GM19324 (cell line): ENCODE results near the gene SGK2.

Experiments
- ATAC-seq: cut with Tn5 transposase; IDR thresholded peaks from one replicate; pipeline ENCODE4 v1.9.1; 2021; ENCODE audit warnings: mild to moderate bottlenecking, moderate library complexity; ENCODE audit not compliant: unreplicated experiment, low FRiP score

The SGK2 gene

DNA sequence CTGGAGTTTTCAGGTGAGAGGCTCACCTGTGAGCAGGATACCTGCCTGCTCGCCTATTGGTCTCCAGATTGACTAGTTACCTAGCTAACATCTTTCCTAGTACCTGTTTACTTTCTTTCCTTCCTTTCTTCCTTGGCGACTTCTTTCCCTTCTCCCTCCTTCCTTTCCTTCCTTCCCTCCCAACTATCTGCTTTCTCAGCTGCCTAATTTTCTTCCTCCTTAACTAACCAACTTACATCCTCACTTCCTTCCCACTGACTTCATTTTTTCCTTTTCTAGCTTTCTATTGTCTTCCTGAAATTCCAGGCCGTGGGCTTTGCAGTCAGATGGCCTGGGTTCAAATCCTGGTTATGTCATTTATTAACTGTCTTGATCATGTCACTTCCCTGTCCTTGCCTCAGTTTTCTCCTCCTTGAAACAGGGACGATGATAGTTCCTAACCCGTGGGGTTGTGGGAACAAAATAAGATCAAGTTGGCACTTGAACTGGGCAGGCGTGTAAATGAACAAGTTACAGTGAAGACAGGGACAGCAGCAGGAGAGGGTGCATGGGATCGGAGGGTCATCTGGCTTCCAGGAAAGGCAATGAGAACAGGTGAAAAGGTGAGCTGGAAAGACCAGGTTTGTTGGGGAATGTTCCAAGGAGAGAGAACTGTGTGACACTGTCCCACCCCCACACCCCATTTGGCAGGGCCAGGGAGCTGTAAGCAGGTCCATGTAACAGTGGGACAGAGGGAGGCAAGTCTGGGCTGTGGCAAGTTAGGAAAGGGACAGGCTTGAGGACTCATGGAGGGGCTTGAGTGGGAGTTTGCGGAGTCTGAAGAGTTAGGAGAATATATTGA is 540 bp downstream of the SGK2 start:
- no peak for ATAC-seq

- ATAC-seq = no peak
These were observed 2.1 kb downstream of the SGK2 start for GRCh38 chr20:43560974-43561373.

GRCh38 chr20:43563429-43563828 is 4.6 kb downstream of the SGK2 start:
- no peak for ATAC-seq

- no peak for ATAC-seq
These were observed 5.2 kb downstream of the SGK2 start for GRCh38 chr20:43563991-43564390.

GRCh38 chr20:43564455-43564854 is 5.6 kb downstream of the SGK2 start:
- no peak for ATAC-seq

GRCh38 chr20:43564993-43565757 is 6.3 kb downstream of the SGK2 start:
- ATAC-seq = no peak

DNA sequence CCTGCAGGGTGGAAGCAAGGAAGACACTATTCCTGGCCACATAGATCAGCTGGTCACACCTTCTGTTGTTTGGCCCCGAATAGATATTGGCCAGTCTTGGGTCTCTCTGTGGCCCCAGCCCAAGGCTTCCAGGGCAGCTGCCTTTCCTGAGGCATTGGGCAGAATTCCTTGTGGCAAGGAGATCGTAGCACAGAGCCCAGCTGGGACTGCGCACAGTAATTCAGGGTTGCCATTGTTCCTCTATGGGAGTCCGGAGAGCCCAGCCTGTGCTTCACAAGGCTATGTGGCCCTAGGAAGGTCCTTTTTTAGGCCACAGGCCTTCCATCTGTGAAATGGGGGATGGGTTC is 6.9 kb downstream of the SGK2 start:
- ATAC-seq = no peak

GRCh38 chr20:43567477-43567876 is 8.7 kb downstream of the SGK2 start:
- ATAC-seq = no peak

- no peak for ATAC-seq
These were observed 9.9 kb downstream of the SGK2 start for GRCh38 chr20:43568706-43569105.

GRCh38 chr20:43569282-43569681 is 10.5 kb downstream of the SGK2 start:
- no peak for ATAC-seq

DNA sequence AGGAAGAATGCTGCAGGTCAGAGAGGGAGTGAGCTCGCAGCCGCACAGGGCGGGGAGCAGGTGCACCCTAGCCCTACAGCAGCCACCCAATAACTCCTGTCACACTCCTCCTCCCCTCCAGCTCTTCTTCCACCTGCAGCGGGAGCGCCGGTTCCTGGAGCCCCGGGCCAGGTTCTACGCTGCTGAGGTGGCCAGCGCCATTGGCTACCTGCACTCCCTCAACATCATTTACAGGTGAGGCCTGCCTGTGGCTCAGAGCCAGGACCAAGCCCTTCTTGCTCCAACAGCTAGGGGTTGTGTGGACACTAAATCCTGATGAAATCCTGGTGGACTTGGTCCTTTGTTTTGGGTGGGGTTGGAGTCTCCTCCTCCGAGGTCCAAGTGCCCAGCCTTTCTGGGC is 11.7 kb downstream of the SGK2 start:
- ATAC-seq = no peak

DNA sequence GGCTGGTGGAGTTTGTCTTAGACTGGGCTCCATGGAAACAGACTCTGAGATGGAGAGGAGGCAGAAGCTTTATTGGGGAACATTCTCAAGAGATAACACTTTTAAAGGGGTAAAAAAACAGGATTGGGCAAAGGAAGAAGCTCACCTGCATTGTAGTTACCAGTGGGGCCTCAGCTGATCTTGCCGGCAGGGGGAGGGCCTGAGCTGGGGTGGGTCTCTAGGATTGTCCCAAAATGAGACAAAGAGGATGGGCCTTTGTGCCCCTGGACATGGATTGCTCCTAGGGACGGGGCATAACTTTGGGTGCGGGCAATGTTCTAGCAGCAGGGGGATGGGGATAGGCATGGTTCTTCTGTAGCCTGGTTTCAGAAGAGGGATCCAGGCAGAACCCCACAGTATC is 12.5 kb downstream of the SGK2 start:
- ATAC-seq = no peak

- ATAC-seq = no peak
These were observed 12.9 kb downstream of the SGK2 start for GRCh38 chr20:43571771-43572170.

DNA sequence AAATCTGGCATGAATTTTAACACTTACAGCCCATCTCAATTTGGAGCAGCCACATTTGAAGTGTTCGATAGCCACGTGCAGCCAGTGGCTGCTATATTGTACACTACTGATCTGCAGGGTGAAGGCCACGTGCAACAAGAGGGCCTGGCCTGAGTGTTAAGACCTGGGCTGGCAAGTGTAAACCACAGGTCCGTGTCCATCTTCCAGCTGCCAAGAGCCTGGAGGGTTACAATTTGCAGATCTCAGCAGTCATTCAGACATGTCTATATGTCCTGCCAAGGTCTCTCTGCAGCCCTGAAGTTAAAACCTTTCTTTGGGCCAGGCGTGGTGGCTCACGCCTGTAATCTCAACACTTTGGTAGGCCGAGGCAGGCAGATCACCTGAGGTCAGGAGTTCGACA is 14.1 kb downstream of the SGK2 start:
- ATAC-seq = no peak

DNA sequence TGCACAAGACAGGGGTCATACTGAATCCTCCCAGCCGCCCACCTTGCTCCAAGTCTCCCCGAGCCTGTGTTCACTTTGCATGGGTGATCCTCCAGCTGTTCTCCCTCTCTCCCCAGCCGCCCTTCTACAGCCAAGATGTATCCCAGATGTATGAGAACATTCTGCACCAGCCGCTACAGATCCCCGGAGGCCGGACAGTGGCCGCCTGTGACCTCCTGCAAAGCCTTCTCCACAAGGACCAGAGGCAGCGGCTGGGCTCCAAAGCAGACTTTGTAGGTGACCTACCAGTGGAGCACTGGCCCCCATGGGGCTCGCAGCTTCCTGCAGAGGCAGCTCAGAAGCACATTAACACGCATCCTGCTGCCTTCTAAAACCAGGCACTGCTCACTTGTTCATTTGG is 17.3 kb downstream of the SGK2 start:
- ATAC-seq = no peak

- ATAC-seq = no peak
These were observed 21.3 kb downstream of the SGK2 start for GRCh38 chr20:43579861-43580793.

DNA sequence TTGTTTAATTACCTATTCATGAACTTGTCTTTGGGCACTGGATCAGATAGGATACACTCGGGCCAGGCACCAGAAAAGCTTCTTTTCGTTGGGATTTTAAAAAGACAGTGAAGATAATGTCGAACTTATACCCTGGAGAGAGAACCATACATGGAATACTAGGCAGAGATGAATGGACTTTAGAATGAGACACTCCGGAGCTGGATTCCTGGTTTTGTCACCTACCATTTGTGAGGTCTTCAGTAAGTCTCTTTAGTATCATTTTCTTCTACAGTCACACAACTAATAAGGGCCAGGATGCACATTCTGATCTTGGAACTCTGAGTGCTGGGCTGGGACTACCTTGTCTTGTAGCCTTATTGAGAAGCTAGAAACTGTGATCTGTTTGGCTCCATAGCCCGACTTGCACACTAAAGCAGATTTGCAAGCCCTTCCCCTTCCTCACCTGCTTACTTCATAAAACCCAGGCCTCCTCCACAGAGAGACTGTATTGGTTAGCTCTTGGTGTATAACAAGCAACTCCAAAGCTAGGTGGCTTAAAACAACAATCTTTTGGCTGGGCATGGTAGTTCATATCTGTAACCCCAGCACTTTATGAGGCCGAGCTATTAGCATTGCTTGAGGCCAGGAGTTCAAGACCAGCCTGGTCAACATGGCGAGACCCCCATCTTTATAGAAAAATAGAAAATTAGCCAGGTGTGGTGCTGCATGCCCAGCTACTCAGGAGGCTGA is 24.5 kb downstream of the SGK2 start:
- ATAC-seq = no peak

DNA sequence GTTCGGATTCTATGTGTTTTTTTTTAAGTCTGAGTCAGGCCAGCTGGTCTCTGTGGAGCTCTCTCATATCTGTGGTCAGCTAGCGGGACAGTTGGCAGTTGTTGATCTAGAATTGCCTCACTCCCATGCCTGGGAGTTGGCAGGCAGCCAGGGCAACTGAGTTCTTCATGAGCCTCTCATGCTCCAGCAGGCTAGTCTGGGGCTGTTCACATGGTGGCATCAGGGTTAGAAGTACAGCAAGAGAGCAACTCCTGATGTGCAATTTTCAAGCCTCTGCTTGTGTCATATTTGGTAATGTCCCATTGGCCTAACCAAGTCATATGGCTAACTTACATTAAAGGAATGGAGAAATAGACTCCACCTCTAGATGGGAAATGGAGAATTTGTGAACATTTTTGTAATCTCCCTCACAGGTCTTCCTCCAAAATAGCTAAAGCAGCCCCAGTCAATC is 25.2 kb downstream of the SGK2 start:
- ATAC-seq = no peak

GRCh38 chr20:43584448-43585136 is 25.8 kb downstream of the SGK2 start:
- ATAC-seq = no peak

DNA sequence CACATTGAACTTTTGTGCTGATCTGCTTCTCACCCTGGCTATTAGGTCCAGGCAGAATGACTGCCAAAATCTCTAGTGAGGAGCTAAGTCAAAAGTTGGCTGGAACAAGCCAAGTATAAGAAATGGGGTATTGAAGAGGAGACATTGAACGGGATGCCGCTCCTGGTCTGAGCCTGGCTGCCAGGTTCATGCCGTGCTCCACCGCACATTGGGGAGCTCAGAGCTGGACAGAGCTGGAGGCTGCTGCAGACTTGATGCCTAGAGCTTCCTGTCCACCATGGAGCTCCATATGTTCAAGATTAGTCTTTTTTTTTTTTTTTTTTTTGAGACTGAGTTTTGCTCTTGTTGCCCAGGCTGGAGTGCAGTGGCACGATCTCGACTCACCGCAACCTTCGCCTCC is 27.8 kb downstream of the SGK2 start:
- ATAC-seq = no peak
